SH-SY5Y (cell line): ENCODE data around the gene ANKRD24.

Source experiments
- GATA2 ChIP-seq: IDR thresholded peaks from 2 replicates; pipeline ENCODE4 v1.6.1; 2011; ENCODE audit warnings: mild to moderate bottlenecking, low read depth, low read length
- GATA3 ChIP-seq: IDR thresholded peaks from 2 replicates; pipeline ENCODE4 v1.6.1; 2011; ENCODE audit warnings: low read depth, mild to moderate bottlenecking, low read length, moderate library complexity

- no peak for TF ChIP-seq GATA3
- no peak for TF ChIP-seq GATA2
Measured at GRCh38 chr19:4272894-4273293, 90.4 kb downstream of the ANKRD24 start.
